ENCODE data around the gene TBX21.
A peak's percentile ranks its signal among the peaks of the same experiment; 100 is the strongest.

Gene TBX21

GRCh38 chr17:47733047-47733673 lies at the start of gene TBX21:
TSS of gene TBX21 (plus strand) at chr17:47733236. CDS start at chr17:47733455, 219 bp downstream.
- H3K4me1 ChIP-seq (ENCODE audit: control insufficient read depth, insufficient read depth, low read length), result peaks cover 5% of the 10 kb centered on the region; the same call in 1 of the 2 replicates
- H3K36me3 ChIP-seq (ENCODE audit: control insufficient read depth, insufficient read depth, low read length), result no peaks in the 10 kb centered on the region
- H3K9me3 ChIP-seq (ENCODE audit: control insufficient read depth, insufficient read depth, low read length), result no peaks in the 10 kb centered on the region
- peak within 1 kb of the TSS; percentile 63 for H3K4me3 ChIP-seq (ENCODE audit: low read depth, low read length)
- H3K27ac ChIP-seq (ENCODE audit: low read depth, low read length), result no peak within 1 kb of the TSS
- no peak within 1 kb of the TSS for H3K9ac ChIP-seq (ENCODE audit: low read depth, low read length)
- peaks cover 73% of the 10 kb centered on the region for H3K27me3 ChIP-seq (ENCODE audit: control insufficient read depth, insufficient read depth, low read length)

GRCh38 chr17:47684025-47684424 lies 49.0 kb upstream of the TBX21 start:
- no peaks in the 10 kb centered on the region for H3K9me3 ChIP-seq (ENCODE audit: control insufficient read depth, insufficient read depth, low read length)
- peaks cover 13% of the 10 kb centered on the region for H3K4me1 ChIP-seq (ENCODE audit: control insufficient read depth, insufficient read depth, low read length)
- peaks cover 69% of the 10 kb centered on the region for H3K36me3 ChIP-seq (ENCODE audit: control insufficient read depth, insufficient read depth, low read length)
- no peak overlapping the region for H3K27ac ChIP-seq (ENCODE audit: low read depth, low read length)
- no peaks in the 10 kb centered on the region for H3K27me3 ChIP-seq (ENCODE audit: control insufficient read depth, insufficient read depth, low read length)
- H3K9ac ChIP-seq (ENCODE audit: low read depth, low read length), result no peak overlapping the region
- no peak overlapping the region for H3K4me3 ChIP-seq (ENCODE audit: low read depth, low read length)

- no peak overlapping the region for H3K9ac ChIP-seq (ENCODE audit: low read depth, low read length)
These were observed 48.4 kb upstream of the TBX21 start for GRCh38 chr17:47684535-47685193.

GRCh38 chr17:47685556-47686275 lies 47.3 kb upstream of the TBX21 start:
- Histone ChIP-seq H3K4me3 (ENCODE audit: low read depth, low read length) (no peak overlapping the region), H3K4me1 (ENCODE audit: control insufficient read depth, insufficient read depth, low read length) (peaks cover 13% of the 10 kb centered on the region), H3K27me3 (ENCODE audit: control insufficient read depth, insufficient read depth, low read length) (no peaks in the 10 kb centered on the region), H3K36me3 (ENCODE audit: control insufficient read depth, insufficient read depth, low read length) (peaks cover 52% of the 10 kb centered on the region), H3K9me3 (ENCODE audit: control insufficient read depth, insufficient read depth, low read length) (no peaks in the 10 kb centered on the region), H3K27ac (ENCODE audit: low read depth, low read length) (peak overlapping the region; percentile 47), H3K9ac (ENCODE audit: low read depth, low read length) (no peak overlapping the region)

More at GRCh38 chr17:47684535-47685193, 48.4 kb upstream of the TBX21 start:
- Histone ChIP-seq H3K9me3 (ENCODE audit: control insufficient read depth, insufficient read depth, low read length) (no peaks in the 10 kb centered on the region), H3K4me1 (ENCODE audit: control insufficient read depth, insufficient read depth, low read length) (peaks cover 13% of the 10 kb centered on the region), H3K27me3 (ENCODE audit: control insufficient read depth, insufficient read depth, low read length) (no peaks in the 10 kb centered on the region), H3K4me3 (ENCODE audit: low read depth, low read length) (no peak overlapping the region), H3K27ac (ENCODE audit: low read depth, low read length) (no peak overlapping the region), H3K36me3 (ENCODE audit: control insufficient read depth, insufficient read depth, low read length) (peaks cover 62% of the 10 kb centered on the region)

- no peaks in the 10 kb centered on the region for H3K9me3 ChIP-seq (ENCODE audit: control insufficient read depth, insufficient read depth, low read length)
- no peak overlapping the region for H3K4me3 ChIP-seq (ENCODE audit: low read depth, low read length)
- no peaks in the 10 kb centered on the region for H3K27me3 ChIP-seq (ENCODE audit: control insufficient read depth, insufficient read depth, low read length)
- peaks cover 13% of the 10 kb centered on the region for H3K4me1 ChIP-seq (ENCODE audit: control insufficient read depth, insufficient read depth, low read length)
- H3K9ac ChIP-seq (ENCODE audit: low read depth, low read length), result no peak overlapping the region
- peak overlapping the region; percentile 47 for H3K27ac ChIP-seq (ENCODE audit: low read depth, low read length)
- H3K36me3 ChIP-seq (ENCODE audit: control insufficient read depth, insufficient read depth, low read length), result peaks cover 46% of the 10 kb centered on the region
These were observed 46.8 kb upstream of the TBX21 start for GRCh38 chr17:47686276-47686635.

GRCh38 chr17:47686664-47687327 lies 46.2 kb upstream of the TBX21 start:
- Histone ChIP-seq H3K9ac (ENCODE audit: low read depth, low read length) (no peak overlapping the region), H3K4me3 (ENCODE audit: low read depth, low read length) (no peak overlapping the region), H3K9me3 (ENCODE audit: control insufficient read depth, insufficient read depth, low read length) (no peaks in the 10 kb centered on the region), H3K27ac (ENCODE audit: low read depth, low read length) (peak overlapping the region; percentile 47), H3K4me1 (ENCODE audit: control insufficient read depth, insufficient read depth, low read length) (peaks cover 13% of the 10 kb centered on the region), H3K36me3 (ENCODE audit: control insufficient read depth, insufficient read depth, low read length) (peaks cover 41% of the 10 kb centered on the region), H3K27me3 (ENCODE audit: control insufficient read depth, insufficient read depth, low read length) (no peaks in the 10 kb centered on the region)

GRCh38 chr17:47687328-47687690 lies 45.7 kb upstream of the TBX21 start:
- H3K36me3 ChIP-seq (ENCODE audit: control insufficient read depth, insufficient read depth, low read length), result peaks cover 36% of the 10 kb centered on the region
- H3K9me3 ChIP-seq (ENCODE audit: control insufficient read depth, insufficient read depth, low read length), result no peaks in the 10 kb centered on the region
- H3K27ac ChIP-seq (ENCODE audit: low read depth, low read length), result peak overlapping the region; percentile 47
- no peak overlapping the region for H3K9ac ChIP-seq (ENCODE audit: low read depth, low read length)
- H3K4me1 ChIP-seq (ENCODE audit: control insufficient read depth, insufficient read depth, low read length), result peaks cover 18% of the 10 kb centered on the region
- no peaks in the 10 kb centered on the region for H3K27me3 ChIP-seq (ENCODE audit: control insufficient read depth, insufficient read depth, low read length)
- H3K4me3 ChIP-seq (ENCODE audit: low read depth, low read length), result no peak overlapping the region

GRCh38 chr17:47687748-47688147 lies 45.3 kb upstream of the TBX21 start:
- H3K27ac ChIP-seq (ENCODE audit: low read depth, low read length), result peak overlapping the region; percentile 47
- H3K9ac ChIP-seq (ENCODE audit: low read depth, low read length), result no peak overlapping the region
- H3K9me3 ChIP-seq (ENCODE audit: control insufficient read depth, insufficient read depth, low read length), result no peaks in the 10 kb centered on the region
- H3K27me3 ChIP-seq (ENCODE audit: control insufficient read depth, insufficient read depth, low read length), result no peaks in the 10 kb centered on the region
- no peak overlapping the region for H3K4me3 ChIP-seq (ENCODE audit: low read depth, low read length)
- peaks cover 32% of the 10 kb centered on the region for H3K36me3 ChIP-seq (ENCODE audit: control insufficient read depth, insufficient read depth, low read length)
- peaks cover 22% of the 10 kb centered on the region for H3K4me1 ChIP-seq (ENCODE audit: control insufficient read depth, insufficient read depth, low read length)

- H3K27me3 ChIP-seq (ENCODE audit: control insufficient read depth, insufficient read depth, low read length), result no peaks in the 10 kb centered on the region
- H3K36me3 ChIP-seq (ENCODE audit: control insufficient read depth, insufficient read depth, low read length), result peaks cover 9% of the 10 kb centered on the region
- H3K27ac ChIP-seq (ENCODE audit: low read depth, low read length), result peak overlapping the region; percentile 10
- no peaks in the 10 kb centered on the region for H3K9me3 ChIP-seq (ENCODE audit: control insufficient read depth, insufficient read depth, low read length)
- H3K4me1 ChIP-seq (ENCODE audit: control insufficient read depth, insufficient read depth, low read length), result peaks cover 29% of the 10 kb centered on the region
- no peak overlapping the region for H3K4me3 ChIP-seq (ENCODE audit: low read depth, low read length)
- no peak overlapping the region for H3K9ac ChIP-seq (ENCODE audit: low read depth, low read length)
These were observed 42.9 kb upstream of the TBX21 start for GRCh38 chr17:47690121-47690520.

- no peaks in the 10 kb centered on the region for H3K9me3 ChIP-seq (ENCODE audit: control insufficient read depth, insufficient read depth, low read length)
- no peak overlapping the region for H3K4me3 ChIP-seq (ENCODE audit: low read depth, low read length)
- H3K36me3 ChIP-seq (ENCODE audit: control insufficient read depth, insufficient read depth, low read length), result 0 out of 2 replicates have a peak, but pooled peaks cover 5% of the 10 kb centered on the region
- H3K27ac ChIP-seq (ENCODE audit: low read depth, low read length), result peak overlapping the region; percentile 26
- H3K27me3 ChIP-seq (ENCODE audit: control insufficient read depth, insufficient read depth, low read length), result no peaks in the 10 kb centered on the region
- H3K9ac ChIP-seq (ENCODE audit: low read depth, low read length), result no peak overlapping the region
- H3K4me1 ChIP-seq (ENCODE audit: control insufficient read depth, insufficient read depth, low read length), result peaks cover 31% of the 10 kb centered on the region
These were observed 40.7 kb upstream of the TBX21 start for GRCh38 chr17:47692137-47692894.
